GM19099 (cell line): Measurements from ENCODE around the gene PAOX.
A peak's percentile ranks its signal among the peaks of the same experiment; 100 is the strongest.

Experiments
- POLR2A ChIP-seq: IDR thresholded peaks from 3 replicates; pipeline ENCODE4 v1.6.1; 2011; ENCODE audit warnings: low read depth; ENCODE audit not compliant: insufficient read length; ENCODE audit errors: extremely low read depth

Gene PAOX

DNA sequence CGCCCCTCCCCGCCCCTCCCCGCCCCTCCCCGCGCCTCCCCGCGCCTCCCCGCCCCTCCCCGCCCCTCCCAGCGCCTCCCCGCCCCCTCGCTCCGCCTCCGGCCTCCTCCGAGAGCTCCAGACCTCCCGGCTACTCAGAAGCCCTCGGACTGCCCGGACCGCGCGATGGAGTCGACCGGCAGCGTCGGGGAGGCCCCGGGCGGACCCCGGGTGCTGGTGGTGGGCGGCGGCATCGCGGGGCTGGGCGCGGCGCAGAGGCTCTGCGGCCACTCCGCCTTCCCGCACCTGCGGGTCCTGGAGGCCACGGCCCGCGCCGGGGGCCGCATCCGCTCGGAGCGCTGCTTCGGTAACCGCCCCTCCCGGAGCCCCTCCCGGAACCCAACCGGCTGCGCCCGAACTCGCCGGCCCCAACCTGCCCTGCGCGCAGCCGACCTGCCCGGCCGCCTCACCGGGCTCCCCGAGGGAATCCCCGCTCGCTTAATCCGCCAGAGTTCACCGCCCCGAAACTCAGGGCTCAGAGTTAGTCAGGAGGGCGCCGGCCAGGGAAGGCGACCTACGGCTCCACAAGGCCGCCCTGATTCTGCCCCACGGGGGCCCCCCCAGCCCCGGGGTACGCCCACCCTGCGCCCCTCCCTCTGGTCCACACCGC, at the start of gene PAOX:
TSS of gene PAOX (plus strand) at position 111 of the 649 bp plus-strand sequence. CDS start at position 166, 55 bp downstream.
- TF ChIP-seq POLR2A = peak; percentile 71

DNA sequence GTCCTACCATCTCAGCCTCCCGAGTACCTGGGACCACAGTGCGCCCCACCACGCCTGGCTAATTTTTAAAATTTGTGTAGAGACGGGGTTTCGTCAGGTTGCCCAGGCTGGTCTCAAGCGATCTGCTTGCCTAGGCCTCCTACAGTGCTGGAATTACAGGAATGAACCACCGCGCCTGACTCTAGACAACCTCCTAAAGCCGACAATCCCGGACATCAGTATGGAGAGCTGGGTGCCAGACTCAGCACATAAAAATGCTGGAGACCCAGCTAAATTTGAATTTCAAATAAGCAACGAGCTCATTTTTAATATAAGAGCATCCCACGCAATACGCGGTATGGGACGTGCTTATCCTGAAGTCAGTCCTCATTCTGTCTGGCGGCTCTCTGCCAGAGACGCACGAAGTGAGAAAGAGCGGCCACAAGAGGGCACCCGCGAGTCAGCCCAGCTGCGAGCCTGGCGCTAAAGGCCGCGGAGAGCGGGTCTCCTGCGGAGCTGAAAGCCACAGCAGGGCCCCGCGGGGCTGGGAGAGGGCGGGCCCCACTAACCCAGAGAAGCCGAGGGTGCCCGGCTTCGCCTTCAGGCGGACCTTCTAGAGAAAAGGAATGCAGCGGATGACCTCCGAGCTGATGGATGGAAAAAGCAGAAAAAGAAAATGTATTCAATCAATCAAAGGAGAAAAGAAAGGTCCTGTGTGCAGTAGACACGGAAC, 49.4 kb upstream of the PAOX start:
- TF ChIP-seq POLR2A = no peak

DNA sequence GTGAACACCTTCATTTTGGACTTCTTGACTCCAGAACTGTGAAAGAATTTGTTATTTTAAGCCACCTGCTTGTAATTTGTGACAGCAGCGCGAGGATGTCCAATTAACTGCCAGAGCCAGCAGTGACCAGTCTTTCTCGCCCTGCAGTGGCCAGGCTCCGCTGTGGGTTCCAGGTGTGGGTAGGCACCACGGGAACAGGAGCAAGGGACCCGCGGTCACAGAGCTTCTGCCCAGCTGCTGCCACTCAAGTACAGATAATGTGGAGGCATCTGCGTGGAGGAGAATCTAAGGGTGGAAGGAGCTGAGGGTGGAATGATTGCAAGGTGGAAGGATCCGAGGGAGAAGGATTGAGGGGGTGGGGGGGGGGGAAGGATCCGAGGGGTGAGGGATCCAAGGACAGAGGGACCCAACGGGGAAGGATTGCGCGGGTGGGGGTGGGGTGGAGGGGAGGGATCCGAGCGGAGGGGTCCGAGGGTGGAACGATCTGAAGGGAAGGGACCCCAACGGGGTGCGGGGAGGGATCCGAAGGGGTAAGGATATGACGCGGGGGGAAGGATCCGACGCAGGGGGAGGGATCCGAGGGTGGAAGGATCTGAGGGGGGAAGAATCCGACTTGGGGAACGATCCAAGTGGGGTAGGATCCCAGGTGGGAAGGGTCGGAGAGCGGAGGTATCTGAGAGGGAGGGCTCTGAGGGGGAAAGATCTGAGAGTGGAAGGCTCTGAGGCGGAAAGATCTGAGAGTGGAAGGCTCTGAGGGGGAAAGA, 45.9 kb upstream of the PAOX start:
- TF ChIP-seq POLR2A = no peak

DNA sequence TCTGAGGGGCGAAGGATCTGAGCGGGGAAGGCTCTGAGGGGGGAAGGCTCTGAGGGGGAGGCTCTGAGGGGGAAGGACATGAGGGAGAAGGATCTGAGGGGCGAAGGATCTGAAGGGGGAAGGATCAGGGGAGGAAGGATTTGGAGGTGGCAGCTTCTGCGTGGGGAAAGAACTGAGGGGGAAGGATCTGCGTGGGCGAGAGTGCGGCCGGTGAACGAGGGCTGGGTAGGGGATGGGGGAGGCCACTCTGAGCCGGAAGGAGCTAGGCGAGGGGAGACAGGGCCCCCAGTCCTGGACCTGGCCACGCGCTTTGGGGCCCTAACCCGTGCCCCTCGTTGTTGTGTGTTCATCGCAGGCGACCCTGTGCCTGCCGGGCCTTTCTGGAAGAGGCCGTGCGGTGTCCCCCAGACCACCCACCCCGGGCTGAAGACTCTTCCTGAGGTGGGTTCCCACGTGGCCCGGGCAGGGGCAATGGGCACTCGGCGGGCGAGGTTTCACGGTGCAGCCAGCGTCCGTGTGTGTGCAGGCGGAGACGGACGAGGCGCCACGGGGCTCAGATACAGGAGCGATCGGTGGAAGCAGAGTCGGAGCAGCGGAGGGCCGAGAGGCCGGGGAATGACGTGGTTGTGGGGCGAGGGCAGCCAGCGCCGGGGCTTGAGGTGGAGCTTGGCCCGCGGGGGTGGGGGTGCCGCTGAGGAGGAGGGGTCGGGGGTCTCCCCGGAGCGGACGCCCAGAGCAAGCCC, 44.4 kb upstream of the PAOX start:
- TF ChIP-seq POLR2A = no peak

DNA sequence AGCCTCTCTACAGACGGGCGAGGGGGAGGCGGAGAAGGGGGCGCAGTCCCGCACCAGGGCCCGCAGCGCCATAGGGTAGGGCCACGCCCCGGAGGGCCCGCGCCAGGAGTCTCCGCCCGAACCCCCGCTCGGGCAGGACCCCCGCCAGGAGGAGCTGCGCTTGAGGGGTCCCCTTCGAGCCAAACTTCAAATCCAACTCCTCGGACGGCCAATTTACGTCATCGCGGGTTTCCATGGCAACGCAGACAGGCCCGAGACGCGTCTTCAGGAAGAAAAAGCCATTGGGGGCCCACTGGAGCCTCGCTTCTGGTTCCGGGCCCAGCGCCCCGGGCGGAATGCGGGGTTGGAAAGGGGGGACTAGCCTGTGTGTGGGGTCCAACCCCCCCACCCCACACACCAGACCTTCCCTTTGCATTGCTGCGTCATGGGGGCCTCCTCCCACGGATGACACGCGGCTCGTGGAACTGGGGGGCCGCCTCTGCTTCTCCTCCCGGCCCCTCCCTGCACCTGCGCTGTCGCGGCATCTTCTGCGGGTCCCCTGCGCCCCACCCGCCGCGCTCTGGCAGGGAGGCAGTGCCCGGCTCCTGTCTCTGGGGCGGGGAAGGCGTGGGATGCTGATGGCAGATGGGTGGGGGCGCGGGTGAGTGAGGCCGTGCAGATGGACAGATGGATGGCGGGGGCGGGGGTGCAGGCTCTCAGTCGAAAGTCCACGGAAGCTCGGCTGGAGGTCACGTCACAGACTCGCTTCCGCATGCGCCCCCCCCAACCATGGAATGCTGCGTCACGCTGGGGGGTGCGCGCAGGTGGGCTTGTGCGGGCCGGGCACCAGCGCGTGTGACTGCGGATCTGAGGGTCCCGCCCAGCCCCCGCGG, 43.6 kb upstream of the PAOX start:
- no peak for TF ChIP-seq POLR2A

DNA sequence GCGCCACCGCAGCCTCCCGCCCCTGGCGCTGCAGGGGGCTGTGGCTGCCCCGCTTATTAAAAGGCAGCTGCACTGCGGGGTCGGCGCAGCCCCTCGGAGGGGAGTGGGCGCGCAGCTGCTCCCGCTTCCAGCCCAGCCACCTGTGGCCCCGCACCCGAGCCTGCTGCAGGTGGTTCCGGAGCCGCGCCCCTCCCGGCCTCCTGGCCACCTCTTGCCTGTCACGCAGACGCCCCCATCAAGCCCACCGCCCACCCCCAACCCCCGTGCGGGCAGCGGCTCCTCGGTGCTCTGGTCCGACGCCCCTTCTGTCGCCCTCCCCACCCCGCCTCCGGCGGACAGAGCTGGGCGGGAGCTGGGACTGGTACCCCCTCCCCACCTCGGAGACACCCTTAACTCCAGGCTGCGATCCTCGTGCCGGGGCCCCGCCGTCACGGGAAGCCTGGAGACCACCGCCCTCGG, 42.9 kb upstream of the PAOX start:
- TF ChIP-seq POLR2A = no peak

DNA sequence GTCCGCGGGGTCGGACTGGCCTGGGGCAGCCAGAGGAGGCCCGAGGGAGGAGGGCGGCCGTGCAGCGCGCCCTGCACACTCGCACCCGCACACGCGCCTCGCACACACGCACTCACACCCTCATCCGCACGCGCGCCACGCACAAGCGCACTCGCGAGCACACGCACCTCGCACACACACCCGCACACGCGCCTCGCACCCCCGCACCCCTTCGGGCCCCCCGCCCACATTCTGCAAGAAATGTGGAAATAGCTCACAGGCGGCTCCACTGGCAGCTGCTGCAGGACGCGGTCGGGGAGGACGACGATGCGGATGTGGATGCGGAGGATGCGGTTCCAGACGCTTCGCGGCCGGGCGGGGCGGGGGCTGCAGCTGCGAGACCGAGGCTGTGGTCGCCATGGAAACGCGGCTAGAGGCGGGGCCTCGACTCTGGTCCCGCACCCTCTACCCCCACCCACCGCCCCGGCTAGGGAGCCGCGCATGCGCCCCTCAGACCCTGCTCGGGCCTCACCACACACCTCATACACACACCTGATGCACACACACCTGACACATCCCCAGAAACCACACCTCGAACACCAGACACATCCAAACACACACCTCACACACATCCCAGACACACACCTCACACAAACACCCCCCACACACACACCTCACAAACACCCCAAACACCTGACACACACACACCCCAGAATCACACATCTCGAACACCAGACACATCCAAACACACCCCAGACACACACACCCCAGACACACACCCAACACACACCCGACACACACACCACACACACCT, 42.3 kb upstream of the PAOX start, which contains the start of gene CALY:
TSS of gene CALY (minus strand) at position 320 of the 793 bp plus-strand sequence. CDS start 7,907 bp downstream, outside the sequence.
- TF ChIP-seq POLR2A = no peak

DNA sequence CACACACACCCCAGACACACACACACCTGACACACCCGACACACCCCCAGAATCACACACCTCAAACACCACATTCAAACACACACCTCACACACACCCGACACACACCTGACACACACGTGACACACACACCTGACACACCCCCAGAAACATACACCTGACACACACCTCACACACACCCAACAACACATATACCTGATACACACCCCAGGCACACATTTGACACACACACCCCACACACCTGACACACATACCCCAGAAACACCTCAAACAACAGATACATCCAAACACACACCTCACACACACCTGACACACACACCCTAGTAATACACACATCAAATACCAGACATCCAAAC, 41.7 kb upstream of the PAOX start:
- no peak for TF ChIP-seq POLR2A

DNA sequence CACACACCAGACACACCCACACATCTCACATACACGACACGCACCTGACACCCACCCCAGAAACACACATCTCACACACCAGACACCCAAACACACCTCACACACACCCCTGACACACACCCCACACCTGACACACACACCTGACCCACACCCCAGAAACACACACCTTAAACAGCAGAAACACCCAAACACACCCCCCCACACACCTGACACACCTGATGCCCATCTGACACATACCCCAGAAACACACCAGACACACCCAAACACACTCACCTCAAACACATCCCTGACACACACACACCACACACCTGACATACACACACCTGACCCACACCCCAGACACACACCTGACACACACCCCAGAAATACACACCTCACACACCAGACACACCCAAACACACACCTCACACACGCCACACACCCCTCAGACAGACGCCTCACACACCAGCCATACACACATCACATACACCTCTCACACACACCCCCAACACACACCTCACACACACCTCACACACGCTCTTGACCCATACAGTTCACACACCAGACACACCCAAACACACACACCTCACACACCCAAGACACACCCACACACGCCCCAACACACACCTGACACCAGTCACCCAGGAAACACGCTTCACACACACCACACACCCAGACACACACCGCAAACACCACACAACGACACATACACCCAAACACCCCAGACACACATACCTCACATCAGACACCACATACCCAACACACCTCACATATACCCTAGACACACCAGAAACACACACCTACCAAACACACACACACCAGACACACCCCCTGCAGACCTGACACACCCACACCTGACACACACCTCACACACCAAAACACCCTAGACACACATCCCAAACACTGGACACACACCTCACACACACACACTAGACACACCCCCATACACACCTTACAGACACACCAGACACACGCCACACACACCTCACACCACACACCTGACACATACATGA, 40.7 kb upstream of the PAOX start:
- TF ChIP-seq POLR2A = no peak

DNA sequence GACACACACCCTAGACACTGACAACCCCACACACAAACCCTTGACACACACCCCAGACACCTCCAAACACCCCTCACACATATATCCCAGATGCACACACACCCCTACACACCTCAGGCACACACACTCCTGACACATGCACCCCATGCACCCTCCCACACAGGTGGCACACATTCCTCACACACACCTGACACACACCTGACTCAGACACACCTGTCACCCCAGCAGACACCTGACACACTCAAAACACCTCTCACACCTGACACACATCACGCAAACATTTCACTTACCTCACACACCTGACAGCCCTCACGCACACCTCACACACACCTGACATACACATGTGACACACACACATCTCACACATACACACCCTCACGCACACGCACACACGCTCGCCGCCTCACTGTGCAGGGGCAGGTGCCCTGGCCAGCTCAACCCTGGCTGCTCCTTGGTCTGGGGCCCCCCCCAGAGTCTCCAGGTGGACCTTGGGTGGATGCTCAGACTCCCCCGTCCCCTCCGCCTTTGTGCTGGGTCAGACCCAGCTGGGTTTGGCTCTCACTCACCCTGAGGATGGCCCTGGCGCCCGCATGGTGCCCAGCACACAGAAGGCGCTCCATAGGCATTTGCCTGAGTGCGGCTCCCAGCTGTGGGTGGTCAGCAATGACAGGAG, 39.2 kb upstream of the PAOX start:
- no peak for TF ChIP-seq POLR2A

DNA sequence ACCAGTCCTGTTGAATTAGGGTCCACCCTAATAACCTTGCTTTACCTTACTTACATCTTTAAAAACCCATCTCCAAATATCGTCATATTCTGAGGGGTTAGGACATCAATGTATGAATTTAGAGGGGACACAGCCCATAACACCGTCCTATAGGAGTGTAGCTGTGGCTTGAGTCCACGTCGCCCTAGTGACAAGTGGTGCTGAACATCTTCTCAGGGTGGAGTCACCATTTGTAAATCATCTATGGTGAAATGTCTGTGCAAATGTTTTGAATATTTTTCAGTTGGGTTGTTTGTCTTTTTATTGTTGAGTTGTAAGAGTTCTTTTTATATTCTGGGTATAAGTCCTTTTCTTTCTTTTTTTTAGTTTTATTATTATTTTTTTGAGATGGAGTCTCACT, 37.1 kb upstream of the PAOX start:
- TF ChIP-seq POLR2A = no peak

DNA sequence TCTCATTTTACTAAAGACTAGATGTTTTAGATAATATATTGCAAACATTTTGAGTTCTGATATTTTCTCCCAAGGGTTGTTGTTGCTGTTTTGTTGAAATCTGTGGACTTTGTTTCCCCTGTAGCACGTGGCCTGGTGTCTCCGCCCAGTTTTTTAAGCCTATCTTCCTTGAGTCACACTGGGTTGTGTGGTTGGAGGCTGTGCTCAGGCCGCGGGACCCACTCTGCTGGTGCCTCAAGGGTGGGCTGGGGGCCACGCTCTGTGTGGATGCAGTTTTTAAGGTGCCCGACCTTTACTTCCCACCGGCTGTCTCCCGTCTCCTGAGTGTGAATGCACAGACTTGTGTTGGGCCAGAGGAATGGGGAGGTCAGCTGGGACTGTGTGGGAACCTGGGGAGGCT, 36.1 kb upstream of the PAOX start:
- TF ChIP-seq POLR2A = no peak

DNA sequence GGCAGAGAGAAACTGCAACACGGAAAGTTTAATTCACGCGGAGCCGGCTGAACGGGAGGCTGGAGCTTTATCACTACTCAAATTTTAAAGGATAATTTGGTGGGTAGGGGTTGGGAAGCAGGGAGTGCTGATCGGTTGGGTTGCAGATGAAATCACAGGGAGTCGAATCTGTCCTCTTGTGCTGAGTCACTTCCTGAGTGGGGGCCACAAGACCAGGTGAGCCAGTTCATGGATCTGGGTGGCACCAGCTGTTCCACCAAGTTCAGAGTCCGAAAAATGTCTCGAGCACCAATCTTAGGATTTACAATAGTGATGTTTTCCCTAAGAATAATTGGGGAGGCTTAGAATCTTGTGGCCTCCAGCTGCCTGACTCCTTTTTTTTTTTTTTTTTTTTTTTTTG, 35.5 kb upstream of the PAOX start:
- no peak for TF ChIP-seq POLR2A
